Measurements from ENCODE around the gene MB21D2. TPM values are rescaled to one million over a fixed set of nuclear protein-coding genes. Genes with fewer than 3 reads are reported as not detected.

Gene MB21D2
- total RNA-seq, 1 experiment from 2014 or later, result 19.7 TPM

DNA sequence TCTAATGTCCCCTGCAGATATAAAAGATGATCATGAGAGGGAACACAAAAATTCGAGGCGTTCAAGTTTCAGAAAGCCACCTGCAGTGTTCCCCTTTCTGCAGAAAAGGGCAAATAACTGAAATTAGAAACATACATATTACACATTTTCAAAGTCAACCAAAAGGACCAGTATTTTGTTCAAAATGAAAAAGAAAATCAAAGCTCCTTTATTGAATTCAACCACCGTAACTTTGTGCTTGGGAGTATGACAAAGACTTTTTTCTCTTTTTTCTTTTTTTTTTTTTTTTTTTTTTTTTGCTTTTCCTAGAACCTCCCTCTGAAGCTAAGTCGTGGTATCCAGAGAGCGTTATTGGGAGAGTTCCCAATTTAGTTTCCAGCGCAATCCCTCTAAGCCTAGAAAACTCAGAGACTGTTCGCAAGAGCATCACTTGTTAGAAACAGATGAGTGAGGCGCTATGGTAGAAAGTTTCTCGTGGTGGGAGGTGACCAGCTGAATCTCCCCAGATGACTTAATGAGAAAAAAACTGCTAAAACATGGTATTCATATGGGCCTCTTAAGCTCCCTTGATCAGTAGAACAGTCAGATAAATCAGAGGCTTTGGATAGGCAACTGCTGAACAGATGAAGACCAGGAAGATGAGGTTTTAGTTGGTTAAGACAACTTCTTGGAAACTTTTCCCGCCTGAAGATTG lies 77.4 kb downstream of the MB21D2 start (continued):
- TF ChIP-seq, protein P1, sequence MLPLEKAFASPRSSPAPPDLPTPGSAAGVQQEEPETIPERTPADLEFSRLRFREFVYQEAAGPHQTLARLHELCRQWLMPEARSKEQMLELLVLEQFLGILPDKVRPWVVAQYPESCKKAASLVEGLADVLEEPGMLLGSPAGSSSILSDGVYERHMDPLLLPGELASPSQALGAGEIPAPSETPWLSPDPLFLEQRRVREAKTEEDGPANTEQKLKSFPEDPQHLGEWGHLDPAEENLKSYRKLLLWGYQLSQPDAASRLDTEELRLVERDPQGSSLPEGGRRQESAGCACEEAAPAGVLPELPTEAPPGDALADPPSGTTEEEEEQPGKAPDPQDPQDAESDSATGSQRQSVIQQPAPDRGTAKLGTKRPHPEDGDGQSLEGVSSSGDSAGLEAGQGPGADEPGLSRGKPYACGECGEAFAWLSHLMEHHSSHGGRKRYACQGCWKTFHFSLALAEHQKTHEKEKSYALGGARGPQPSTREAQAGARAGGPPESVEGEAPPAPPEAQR (CRISPR knock-in tag; IDR thresholded peaks at IDR 0.05), result no peak
- TF ChIP-seq ZNF232 (CRISPR knock-in tag; IDR thresholded peaks at IDR 0.05), result no peak
- TF ChIP-seq, protein P2, sequence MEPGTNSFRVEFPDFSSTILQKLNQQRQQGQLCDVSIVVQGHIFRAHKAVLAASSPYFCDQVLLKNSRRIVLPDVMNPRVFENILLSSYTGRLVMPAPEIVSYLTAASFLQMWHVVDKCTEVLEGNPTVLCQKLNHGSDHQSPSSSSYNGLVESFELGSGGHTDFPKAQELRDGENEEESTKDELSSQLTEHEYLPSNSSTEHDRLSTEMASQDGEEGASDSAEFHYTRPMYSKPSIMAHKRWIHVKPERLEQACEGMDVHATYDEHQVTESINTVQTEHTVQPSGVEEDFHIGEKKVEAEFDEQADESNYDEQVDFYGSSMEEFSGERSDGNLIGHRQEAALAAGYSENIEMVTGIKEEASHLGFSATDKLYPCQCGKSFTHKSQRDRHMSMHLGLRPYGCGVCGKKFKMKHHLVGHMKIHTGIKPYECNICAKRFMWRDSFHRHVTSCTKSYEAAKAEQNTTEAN (CRISPR knock-in tag; IDR thresholded peaks at IDR 0.05), result no peak
- TF ChIP-seq ZNF423 (CRISPR knock-in tag; IDR thresholded peaks at IDR 0.05), result no peak
- no peak for TF ChIP-seq NR2C2 (CRISPR knock-in tag; IDR thresholded peaks at IDR 0.05)
- no peak for TF ChIP-seq CREB1 (CRISPR knock-in tag; IDR thresholded peaks at IDR 0.05)
- TF ChIP-seq, protein P3, sequence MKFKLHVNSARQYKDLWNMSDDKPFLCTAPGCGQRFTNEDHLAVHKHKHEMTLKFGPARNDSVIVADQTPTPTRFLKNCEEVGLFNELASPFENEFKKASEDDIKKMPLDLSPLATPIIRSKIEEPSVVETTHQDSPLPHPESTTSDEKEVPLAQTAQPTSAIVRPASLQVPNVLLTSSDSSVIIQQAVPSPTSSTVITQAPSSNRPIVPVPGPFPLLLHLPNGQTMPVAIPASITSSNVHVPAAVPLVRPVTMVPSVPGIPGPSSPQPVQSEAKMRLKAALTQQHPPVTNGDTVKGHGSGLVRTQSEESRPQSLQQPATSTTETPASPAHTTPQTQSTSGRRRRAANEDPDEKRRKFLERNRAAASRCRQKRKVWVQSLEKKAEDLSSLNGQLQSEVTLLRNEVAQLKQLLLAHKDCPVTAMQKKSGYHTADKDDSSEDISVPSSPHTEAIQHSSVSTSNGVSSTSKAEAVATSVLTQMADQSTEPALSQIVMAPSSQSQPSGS (CRISPR knock-in tag; IDR thresholded peaks at IDR 0.05; ENCODE audit: borderline replicate concordance, low read depth), result no peak
- no peak for TF ChIP-seq FOXP1 (CRISPR knock-in tag; IDR thresholded peaks at IDR 0.05; ENCODE audit: borderline replicate concordance)
- no peak for TF ChIP-seq ESRRA (CRISPR knock-in tag; IDR thresholded peaks at IDR 0.05; ENCODE audit: borderline replicate concordance)
- TF ChIP-seq TCF7 (CRISPR knock-in tag; IDR thresholded peaks at IDR 0.05; ENCODE audit: low read depth), result no peak

DNA sequence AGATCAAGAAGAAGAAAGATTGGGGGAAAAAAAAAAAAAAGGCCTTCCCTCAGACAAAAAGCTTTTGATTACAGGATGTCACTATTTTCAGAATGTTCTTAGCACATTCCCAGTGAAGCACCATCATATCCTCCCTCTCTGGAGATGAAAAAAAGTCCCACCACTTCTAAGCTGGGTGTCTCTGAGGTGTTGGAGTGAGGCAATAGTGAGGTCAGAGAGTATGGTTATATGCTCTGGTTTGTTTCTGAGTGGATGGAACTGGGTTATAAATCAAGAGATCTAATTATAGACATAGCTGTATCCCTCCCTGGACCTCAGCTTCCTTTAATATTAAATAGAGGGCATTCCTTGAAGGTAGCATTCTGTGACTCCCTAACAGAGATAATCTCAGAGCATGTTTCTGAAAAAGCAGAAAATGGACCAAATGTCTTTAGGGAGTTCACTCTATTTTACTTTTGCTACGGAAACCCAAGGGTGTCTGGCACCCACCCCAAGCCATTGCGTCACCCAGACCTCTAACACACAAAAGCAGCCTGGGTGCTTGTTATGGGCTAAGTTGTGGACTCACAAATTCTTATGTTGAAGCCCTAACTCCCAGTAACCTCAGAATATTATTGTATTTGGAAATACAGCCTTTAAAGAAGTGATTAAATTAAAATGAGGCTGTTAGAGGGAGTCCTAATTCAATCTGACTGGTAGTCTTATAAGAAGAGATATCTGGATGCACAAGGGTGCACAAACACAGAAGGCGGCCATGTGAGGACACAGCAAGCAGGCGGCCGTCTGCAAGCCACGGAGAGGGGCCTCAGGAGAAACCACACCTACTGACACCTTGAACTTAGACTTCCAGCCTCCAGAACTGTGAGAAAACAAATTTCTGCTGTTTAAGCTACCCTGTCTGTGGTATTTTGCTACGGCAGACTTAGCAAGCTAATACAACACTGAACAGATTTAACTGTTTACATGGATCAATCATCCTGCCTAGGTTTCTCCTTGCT lies 81.5 kb downstream of the MB21D2 start:
- H3K9me3 Mint-ChIP-seq, result peaks cover 4% of the 10 kb centered on the region
- H3K4me3 Mint-ChIP-seq, result no peak overlapping the region
- H3K4me1 Mint-ChIP-seq, result peaks cover 65% of the 10 kb centered on the region
- DNase-seq (ENCODE audit: low spot score), result no peak
- CTCF ChIA-PET, result interaction anchor here (0.6 to 1.5 kb wide), 4 partner anchors 23 to 216 kb away, joined by 3 to 4 read pairs (median 3); no protein-coding TSS in a partner anchor
- POLR2A ChIA-PET, result interaction anchor here (0.5 to 1.0 kb wide), 2 partner anchors 13 to 95 kb away, joined by 3 to 6 read pairs; no protein-coding TSS in a partner anchor
- H3K27me3 Mint-ChIP-seq (ENCODE audit: low read depth), result no peaks in the 10 kb centered on the region
- H3K27ac Mint-ChIP-seq, result peak overlapping the region; percentile 75
- ATAC-seq, result no peak
- 0 out of 2 replicates have a peak, but pooled peaks cover 3% of the 10 kb centered on the region for H3K36me3 Mint-ChIP-seq
- no peak for TF ChIP-seq RELA (CRISPR knock-in tag; IDR thresholded peaks at IDR 0.05; ENCODE audit: borderline replicate concordance)
- TF ChIP-seq, protein P4, sequence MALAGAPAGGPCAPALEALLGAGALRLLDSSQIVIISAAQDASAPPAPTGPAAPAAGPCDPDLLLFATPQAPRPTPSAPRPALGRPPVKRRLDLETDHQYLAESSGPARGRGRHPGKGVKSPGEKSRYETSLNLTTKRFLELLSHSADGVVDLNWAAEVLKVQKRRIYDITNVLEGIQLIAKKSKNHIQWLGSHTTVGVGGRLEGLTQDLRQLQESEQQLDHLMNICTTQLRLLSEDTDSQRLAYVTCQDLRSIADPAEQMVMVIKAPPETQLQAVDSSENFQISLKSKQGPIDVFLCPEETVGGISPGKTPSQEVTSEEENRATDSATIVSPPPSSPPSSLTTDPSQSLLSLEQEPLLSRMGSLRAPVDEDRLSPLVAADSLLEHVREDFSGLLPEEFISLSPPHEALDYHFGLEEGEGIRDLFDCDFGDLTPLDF (CRISPR knock-in tag; IDR thresholded peaks at IDR 0.05), result no peak
- no peak for TF ChIP-seq SOX15 (CRISPR knock-in tag; IDR thresholded peaks at IDR 0.05)
- TF ChIP-seq, protein P3 (CRISPR knock-in tag; IDR thresholded peaks at IDR 0.05; ENCODE audit: borderline replicate concordance, low read depth), result no peak
- no peak for TF ChIP-seq ZNF232 (CRISPR knock-in tag; IDR thresholded peaks at IDR 0.05)
- TF ChIP-seq, protein P5, sequence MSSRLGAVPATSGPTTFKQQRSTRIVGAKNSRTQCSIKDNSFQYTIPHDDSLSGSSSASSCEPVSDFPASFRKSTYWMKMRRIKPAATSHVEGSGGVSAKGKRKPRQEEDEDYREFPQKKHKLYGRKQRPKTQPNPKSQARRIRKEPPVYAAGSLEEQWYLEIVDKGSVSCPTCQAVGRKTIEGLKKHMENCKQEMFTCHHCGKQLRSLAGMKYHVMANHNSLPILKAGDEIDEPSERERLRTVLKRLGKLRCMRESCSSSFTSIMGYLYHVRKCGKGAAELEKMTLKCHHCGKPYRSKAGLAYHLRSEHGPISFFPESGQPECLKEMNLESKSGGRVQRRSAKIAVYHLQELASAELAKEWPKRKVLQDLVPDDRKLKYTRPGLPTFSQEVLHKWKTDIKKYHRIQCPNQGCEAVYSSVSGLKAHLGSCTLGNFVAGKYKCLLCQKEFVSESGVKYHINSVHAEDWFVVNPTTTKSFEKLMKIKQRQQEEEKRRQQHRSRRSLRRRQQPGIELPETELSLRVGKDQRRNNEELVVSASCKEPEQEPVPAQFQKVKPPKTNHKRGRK (CRISPR knock-in tag; IDR thresholded peaks at IDR 0.05; ENCODE audit: borderline replicate concordance), result no peak
- TF ChIP-seq, protein P6, sequence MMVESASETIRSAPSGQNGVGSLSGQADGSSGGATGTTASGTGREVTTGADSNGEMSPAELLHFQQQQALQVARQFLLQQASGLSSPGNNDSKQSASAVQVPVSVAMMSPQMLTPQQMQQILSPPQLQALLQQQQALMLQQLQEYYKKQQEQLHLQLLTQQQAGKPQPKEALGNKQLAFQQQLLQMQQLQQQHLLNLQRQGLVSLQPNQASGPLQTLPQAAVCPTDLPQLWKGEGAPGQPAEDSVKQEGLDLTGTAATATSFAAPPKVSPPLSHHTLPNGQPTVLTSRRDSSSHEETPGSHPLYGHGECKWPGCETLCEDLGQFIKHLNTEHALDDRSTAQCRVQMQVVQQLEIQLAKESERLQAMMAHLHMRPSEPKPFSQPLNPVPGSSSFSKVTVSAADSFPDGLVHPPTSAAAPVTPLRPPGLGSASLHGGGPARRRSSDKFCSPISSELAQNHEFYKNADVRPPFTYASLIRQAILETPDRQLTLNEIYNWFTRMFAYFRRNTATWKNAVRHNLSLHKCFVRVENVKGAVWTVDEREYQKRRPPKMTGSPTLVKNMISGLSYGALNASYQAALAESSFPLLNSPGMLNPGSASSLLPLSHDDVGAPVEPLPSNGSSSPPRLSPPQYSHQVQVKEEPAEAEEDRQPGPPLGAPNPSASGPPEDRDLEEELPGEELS (CRISPR knock-in tag; IDR thresholded peaks at IDR 0.05), result no peak
- TF ChIP-seq, protein P7, sequence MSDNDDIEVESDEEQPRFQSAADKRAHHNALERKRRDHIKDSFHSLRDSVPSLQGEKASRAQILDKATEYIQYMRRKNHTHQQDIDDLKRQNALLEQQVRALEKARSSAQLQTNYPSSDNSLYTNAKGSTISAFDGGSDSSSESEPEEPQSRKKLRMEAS (CRISPR knock-in tag; IDR thresholded peaks at IDR 0.05), result no peak
- no peak for TF ChIP-seq IRF2 (CRISPR knock-in tag; IDR thresholded peaks at IDR 0.05; ENCODE audit: borderline replicate concordance, low read depth)
- TF ChIP-seq NFATC4 (CRISPR knock-in tag; IDR thresholded peaks at IDR 0.05), result no peak
- TF ChIP-seq, protein P8, sequence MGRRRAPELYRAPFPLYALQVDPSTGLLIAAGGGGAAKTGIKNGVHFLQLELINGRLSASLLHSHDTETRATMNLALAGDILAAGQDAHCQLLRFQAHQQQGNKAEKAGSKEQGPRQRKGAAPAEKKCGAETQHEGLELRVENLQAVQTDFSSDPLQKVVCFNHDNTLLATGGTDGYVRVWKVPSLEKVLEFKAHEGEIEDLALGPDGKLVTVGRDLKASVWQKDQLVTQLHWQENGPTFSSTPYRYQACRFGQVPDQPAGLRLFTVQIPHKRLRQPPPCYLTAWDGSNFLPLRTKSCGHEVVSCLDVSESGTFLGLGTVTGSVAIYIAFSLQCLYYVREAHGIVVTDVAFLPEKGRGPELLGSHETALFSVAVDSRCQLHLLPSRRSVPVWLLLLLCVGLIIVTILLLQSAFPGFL (CRISPR knock-in tag; IDR thresholded peaks at IDR 0.05; ENCODE audit: borderline replicate concordance), result no peak
- no peak for TF ChIP-seq ZBTB21 (CRISPR knock-in tag; IDR thresholded peaks at IDR 0.05; ENCODE audit: borderline replicate concordance)

All from WTC11 (cell line).